Activated CD8-positive, alpha-beta memory T cell treated with anti-CD3 and anti-CD28 coated beads, Interleukin-2, amount 50 U/mL, for 24 hours (primary cell): Measurements from ENCODE around the gene MAST1.
"Not testable (repeated sequence)": the region's sequence is repeated elsewhere in the genome, so short reads cannot be mapped to it uniquely, and the experiment has no call there.

Experiments used
- DNase-seq: peaks from one replicate; pipeline ENCODE4 v3.0.0-alpha.2; 2020; ENCODE audit errors: extremely low read depth

Gene MAST1

DNA sequence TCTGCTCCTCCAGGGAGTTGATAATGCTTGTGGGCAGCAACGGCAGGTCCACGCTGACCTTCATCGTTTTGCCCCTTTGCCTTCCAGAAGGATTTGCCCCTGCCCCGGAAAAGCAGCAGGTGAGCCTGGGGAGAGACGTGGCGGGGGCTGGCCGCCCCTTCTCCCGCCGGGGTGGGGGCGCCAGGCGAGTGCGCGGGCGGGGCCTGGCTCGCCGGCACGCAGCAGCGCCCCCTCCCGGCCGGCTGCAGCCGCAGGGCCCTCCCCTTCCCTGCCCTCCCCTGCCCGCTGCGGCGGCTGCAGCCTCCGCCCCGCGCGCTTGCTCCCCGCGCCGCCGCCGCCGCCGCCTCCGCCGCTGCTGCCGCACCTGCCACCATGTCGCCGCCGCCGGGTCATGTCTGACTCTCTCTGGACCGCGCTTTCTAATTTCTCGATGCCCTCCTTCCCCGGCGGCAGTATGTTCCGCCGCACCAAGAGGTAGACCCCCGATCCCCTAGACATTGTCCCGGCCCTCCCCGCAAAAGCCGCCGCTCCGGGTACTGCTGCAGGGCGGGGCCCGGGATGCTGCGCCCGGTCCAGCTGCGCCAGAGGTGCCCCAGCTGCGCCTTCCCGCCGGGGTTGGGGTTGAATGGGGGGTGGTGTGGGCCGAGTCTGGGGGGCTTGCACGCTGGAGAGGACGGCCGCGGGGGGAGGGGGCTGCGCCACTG is at the start of gene MAST1:
Gene MAST1 (plus strand): TSS at position 334 of the 704 bp plus-strand sequence. CDS start 58 bp downstream, at position 392.
- DNase-seq, result no peak

DNA sequence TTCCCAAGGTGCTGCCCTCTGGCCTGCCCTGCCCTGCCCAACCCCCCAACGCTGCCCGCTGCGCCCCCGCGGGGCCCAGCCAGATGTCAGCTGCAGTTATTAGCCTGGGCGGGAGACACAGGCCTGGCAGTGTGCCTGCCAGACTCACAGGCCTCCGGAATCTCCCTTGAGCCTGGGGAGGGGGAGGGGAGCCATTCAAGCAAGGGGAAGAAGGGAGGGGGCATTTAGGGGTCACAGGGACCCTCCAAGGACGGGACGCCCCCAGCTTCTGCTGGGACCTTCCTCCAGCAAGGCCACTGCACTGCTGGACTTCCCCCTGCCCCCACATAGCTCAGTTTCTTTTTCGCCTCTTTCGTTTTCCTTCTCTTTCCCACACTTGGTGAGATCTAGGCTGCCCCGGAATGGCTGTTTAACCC is 49.6 kb upstream of the MAST1 start:
- no peak for DNase-seq

DNA sequence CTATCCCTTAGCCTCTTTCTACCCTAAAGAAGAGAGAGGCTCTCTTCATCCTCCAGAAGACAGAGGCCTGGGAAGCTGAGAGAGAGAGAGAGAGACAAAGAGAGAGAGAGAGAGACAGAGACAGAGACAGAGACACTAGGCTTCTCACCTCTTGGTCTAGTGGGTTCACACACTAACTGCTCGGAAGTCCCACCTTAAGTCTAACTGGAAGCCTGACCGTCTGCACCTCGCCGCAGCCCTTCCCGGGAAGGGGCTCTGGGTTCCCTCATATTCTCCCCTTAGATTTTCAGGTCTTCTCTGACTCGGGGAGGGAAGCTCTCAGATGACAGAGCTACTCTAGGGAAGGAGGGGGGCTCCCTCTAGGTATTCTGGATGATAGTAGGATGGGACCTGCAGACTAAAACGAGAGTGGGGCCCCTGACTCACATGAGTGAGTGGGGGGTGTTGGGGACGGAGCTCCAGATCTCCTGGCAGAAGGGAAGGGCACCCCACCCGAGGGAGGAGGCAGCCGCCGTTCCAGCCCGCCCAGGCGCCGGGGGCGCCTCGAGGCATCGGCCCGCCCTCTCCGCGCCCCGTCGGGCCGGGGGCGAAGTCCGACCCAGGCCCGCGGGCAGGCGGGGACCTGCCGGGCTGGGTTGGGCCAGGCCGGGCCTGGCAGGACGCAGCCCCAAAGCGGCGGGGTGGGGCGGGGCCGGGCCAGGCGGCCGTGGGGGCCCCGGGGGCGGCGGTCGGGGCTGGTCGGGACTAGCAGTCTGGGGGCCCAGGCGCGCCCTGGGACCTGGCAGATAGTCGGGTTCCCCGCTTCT is 49.0 kb upstream of the MAST1 start:
- no peak for DNase-seq

DNA sequence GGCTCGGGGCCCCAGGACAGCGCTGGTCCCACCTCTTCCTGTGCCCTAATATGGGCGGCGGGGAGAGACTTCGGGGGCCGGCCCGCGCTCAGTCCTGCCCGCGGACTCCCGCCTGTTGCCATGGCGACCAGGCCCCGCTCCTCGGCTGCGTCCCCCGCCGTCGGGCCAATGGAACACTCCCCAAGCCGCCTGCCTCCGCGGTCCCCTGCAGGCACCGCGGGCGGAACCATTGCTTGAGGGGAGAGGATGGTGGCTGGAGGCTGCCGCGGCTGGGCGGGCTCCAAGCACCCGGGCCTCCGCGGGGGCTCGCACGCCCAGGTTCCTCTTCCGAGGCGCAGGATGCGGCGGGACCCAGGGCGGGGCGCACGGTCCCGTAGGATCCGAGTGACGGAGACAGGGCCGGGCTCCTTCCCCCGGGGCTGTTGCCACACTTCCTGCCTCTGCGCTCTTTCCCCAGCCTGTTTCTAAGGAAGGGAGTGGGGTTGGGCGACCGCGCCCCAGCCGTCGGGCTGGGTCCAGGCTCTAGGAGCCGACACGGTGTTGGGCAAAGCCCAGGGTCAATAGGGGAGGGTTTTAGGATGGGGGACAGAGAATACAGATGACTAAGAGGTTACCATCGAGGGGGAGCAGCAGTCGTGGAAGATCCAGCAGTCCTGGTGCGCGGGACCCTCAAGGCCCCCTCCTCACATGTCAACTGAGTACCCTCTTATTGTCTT is 48.3 kb upstream of the MAST1 start:
- DNase-seq, result no peak

DNA sequence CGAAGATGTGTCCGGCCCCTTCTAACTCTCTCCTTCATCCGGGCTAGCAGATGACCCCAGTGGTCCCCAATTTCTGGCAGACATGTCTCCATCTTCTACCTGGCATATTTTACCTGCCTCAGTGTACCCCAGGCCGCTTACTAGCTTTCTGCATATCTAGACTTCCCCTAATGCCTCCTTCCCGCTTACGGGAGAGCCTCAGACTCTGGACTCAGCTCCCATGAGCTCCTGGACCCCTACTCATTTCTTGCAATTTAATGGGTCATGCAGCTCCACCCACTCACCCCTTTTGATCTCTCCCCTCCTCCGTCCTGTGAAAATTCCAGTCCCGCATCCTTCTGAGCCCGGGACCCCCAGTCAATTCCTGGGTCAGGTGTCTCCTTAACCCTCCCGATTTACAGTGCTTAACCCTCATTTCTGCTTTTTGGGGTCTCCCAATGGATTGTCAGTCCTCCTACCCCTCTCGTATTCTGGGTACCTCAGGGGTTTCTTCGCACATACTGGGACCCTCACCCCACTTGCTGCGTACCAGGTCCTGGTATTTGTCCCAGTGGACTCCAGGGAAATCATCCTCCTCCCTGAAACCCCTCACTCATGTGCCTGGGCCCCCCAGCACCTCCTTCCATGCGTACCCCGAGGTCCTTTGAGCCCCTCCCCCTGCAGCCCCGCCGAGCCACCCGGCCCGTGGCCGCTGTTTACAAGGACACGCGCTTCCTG is 47.5 kb upstream of the MAST1 start:
- no peak for DNase-seq

DNA sequence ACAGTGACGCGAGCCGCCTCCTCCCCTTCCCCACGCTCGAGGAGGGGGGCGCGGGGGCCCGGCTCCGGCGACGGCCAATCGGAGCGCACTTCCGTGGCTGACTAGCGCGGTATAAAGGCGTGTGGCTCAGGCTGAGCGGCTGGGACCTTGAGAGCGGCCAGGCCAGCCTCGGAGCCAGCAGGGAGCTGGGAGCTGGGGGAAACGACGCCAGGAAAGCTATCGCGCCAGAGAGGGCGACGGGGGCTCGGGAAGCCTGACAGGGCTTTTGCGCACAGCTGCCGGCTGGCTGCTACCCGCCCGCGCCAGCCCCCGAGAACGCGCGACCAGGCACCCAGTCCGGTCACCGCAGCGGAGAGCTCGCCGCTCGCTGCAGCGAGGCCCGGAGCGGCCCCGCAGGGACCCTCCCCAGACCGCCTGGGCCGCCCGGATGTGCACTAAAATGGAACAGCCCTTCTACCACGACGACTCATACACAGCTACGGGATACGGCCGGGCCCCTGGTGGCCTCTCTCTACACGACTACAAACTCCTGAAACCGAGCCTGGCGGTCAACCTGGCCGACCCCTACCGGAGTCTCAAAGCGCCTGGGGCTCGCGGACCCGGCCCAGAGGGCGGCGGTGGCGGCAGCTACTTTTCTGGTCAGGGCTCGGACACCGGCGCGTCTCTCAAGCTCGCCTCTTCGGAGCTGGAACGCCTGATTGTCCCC is 46.8 kb upstream of the MAST1 start, which contains the start of gene JUNB:
Gene JUNB (plus strand): TSS at position 142 of the 706 bp plus-strand sequence. CDS start 286 bp downstream, at position 428.
- no peak for DNase-seq

DNA sequence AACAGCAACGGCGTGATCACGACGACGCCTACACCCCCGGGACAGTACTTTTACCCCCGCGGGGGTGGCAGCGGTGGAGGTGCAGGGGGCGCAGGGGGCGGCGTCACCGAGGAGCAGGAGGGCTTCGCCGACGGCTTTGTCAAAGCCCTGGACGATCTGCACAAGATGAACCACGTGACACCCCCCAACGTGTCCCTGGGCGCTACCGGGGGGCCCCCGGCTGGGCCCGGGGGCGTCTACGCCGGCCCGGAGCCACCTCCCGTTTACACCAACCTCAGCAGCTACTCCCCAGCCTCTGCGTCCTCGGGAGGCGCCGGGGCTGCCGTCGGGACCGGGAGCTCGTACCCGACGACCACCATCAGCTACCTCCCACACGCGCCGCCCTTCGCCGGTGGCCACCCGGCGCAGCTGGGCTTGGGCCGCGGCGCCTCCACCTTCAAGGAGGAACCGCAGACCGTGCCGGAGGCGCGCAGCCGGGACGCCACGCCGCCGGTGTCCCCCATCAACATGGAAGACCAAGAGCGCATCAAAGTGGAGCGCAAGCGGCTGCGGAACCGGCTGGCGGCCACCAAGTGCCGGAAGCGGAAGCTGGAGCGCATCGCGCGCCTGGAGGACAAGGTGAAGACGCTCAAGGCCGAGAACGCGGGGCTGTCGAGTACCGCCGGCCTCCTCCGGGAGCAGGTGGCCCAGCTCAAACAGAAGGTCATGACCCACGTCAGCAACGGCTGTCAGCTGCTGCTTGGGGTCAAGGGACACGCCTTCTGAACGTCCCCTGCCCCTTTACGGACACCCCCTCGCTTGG is 46.1 kb upstream of the MAST1 start:
- DNase-seq, result no peak

DNA sequence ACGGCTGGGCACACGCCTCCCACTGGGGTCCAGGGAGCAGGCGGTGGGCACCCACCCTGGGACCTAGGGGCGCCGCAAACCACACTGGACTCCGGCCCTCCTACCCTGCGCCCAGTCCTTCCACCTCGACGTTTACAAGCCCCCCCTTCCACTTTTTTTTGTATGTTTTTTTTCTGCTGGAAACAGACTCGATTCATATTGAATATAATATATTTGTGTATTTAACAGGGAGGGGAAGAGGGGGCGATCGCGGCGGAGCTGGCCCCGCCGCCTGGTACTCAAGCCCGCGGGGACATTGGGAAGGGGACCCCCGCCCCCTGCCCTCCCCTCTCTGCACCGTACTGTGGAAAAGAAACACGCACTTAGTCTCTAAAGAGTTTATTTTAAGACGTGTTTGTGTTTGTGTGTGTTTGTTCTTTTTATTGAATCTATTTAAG is 45.4 kb upstream of the MAST1 start:
- DNase-seq, result no peak

DNA sequence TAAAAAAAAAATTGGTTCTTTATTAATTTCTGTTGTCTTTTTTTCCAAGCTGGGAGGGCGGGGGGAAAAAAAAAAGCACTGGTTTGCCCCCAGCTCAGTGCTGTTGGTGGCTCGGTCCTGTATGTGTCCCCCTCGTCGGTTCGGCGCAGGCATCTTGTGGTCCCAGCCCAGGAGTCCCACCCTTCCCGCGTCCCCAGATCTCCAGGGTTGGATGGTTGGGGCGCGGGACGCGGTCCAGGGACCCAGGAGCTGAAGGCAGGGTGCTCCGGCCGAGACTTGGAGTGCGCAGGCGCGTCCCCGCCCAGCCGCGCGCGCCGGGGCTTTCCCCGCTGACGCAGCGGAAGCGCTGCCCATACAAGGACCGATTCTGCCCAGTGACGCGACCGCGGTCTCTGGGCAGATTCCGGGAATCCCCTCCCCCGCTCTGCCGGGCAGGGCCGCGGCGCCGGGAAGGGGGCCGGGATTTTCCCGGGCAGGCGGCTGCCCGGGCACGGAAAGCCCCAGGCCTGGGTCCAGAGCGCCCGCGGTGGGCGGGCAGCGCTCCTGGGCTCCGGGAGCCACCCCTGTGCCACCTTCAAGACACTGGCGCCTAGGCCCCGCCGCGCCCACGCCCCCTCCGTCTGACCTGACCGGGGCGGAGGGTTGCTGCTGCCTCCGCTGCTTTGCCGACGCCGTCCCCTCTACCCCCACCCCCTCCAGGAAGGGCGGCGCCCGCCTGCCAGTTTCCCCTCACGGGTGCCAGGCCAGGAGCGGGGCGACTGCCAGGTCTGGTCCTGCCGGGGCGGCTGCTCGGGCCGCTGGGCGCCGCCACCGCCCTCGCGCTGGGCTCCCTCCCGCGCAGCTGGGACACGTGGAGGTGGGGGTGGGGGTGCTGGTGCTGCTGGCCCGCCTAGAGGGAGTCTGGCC is 44.8 kb upstream of the MAST1 start:
- DNase-seq, result no peak

DNA sequence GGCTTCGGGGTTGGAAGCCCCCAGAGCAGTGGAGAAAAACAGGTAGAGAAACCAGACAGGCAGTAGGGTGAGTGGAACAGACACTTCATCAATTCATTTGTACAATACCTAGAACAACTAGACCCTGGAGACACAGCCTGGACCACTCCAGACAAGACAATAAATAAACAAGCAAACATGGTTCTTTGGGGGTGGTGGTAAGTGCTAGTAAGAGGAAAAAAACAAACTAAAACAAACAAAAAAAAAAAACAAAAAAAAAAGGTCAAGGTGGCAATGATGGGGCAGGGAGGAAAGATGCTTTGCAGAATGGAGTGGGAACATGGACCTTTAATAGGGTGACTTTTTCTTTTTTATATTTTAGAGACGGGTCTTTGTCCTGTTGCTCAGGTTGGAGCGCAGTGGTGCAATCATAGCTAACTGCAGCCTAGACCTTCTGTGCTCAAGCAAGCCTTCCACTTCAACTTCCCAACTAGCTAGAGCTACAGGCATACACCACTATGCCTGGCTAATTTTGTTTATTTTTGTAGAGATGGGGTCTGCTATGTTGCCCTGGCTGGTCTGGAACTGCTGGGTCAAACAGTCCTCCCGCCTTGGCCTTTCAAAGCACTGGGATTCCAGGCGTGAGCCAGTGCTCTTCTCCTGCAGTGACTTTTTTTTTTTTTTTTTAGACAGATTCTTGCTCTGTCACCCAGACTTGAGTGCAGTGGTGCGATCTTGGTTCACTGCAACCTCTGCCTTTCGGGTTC is 43.9 kb upstream of the MAST1 start:
- DNase-seq, result no peak

DNA sequence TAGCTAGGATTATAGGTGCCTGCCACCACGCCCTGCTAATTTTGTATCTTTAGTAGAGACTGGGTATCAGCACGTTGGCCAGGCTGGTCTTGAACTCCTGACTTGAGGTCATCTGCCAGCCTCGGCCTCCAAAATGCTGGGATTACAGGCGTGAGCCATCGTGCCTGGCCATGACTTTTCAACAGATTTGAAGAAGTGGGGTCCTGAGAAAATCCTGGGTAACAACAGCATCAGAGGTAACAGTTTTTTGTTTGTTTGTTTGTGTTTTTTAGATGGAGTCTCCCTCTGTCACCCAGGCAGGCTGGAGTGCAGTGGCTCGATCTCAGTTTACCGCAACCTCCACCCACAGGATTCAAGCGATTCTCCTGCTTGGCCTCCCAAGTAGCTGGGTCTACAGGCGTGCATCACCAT is 43.3 kb upstream of the MAST1 start:
- DNase-seq, result no peak

DNA sequence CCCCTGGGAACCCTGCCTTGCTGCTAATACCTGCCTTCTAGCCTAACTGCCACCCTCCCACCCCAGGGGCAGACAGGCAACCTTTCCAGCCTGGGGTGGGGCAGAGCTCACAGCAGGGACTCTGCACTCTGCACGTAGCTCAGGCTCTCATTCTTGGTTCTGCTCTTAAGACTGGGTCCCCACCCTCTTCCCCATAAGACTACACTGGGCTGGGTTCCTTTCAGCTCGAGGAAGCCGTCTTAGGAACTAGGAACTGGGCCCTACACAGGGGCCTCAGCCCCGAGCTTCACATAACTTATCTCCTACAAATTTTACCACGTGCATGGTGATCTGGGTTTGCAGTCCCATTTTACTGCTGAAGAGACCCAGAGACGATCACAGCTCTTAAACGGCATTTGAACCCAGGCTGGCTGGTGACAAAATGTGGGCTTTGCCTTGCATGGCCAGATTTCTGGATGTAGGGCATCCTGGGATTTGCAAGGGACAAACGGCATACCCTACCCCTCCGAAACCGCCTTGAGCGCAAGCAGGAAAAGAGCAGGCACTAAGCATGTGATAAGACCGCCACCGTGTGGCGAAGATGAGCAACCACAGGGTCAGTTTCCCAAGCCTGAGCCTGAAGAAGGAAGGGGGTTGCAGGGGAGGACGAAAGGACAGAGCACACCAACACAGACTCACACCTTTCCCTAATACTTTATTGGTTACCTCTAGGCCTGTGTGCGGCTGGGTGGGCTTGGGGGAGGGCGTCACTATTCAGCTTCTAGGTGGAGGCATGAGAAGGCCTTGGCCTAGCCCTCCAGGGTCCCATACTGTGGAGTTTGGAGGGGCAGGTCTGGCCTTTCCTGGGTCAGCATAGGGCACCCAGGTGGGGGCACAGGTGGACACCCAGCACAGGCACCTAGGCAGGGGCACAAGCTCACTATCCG is 41.9 kb upstream of the MAST1 start:
- no peak for DNase-seq

DNA sequence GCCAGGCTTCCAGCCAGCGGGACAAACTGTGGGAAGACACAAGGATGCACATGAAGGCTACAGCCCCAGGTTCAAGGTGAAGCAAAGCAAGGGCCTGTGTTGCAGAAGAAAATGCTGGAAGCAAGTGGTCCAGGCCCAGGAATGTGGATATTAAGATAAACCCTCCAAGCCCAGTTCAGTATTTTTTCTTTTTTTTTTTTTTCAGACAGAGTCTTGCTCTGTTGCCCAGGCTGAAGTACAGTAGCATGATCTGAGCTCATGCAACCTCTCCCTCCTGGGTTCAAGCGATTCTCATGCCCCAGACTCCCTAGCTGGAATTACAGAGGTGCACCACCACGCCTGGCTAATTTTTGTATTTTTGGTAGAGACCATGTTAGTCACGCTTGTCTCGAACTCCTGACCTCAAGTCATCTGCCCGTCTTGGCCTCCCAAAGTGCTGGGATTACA is 41.2 kb upstream of the MAST1 start:
- DNase-seq, result no peak

DNA sequence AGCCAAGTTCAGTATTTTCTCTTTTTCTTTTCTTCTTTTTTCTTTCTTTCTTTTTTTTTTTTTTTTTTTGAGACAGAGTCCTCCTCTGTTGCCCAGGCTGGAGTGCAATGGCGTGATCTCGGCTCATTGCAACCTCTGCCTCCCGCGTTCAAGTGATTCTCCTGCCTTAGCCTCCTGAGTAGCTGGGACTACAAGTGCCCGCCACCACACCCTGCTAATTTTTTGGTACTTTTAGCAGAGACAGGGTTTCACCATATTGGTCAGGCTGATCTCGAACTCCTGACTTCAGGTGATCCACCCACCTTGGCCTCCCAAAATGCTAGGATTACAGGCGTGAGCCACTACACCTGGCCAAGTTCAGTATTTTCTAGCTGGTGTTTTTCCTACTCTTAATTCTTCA is 40.7 kb upstream of the MAST1 start:
- not testable (repeated sequence) for DNase-seq

DNA sequence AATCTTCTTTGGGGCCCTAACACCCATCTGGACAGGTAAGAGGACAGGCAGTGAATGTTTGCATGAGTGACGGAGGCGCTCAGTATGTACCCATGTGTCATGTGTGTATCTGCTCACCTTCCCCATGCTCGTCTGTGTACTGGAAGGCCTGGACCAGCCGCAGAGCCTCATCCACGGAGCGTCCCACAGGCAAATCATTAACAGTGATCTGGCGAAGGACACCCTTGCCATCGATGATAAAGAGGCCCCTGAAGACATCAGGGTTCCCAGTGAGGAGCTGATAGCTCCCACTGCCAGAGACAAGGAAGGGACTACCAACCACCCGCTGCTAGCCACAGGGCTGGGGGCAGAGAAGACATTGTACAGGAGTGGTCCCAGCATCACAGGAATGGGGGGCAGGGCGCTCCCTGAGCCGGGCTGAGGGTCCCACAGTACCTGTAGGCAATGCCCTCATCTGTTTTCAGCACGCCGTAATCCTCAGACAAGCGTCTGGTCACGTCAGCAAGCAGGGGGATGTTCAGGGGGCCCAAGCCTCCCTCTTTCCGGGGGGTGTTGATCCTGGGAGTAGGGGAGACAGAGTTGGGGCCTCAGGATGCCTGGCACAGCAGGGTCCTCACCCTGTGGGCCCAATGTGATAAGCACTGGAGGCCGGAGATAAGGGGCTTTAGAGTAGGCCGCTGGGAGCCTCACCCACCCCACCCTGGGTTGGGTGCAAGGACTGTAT is 38.4 kb upstream of the MAST1 start:
- DNase-seq, result no peak

DNA sequence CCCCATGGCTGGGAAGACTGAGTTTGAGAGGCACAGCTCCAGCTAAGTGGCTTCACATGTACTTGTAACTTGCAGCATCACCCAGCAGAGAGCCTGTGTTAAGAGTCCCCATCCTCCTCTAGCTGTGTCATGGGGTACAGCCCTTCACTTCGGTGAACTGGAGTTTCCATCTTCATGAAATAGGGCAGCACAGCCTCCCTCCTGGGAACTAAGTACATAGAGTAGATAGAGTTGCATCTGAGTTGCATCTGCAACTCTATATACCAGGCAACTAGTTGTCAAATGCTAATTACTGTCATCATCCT is 37.9 kb upstream of the MAST1 start:
- DNase-seq, result no peak

DNA sequence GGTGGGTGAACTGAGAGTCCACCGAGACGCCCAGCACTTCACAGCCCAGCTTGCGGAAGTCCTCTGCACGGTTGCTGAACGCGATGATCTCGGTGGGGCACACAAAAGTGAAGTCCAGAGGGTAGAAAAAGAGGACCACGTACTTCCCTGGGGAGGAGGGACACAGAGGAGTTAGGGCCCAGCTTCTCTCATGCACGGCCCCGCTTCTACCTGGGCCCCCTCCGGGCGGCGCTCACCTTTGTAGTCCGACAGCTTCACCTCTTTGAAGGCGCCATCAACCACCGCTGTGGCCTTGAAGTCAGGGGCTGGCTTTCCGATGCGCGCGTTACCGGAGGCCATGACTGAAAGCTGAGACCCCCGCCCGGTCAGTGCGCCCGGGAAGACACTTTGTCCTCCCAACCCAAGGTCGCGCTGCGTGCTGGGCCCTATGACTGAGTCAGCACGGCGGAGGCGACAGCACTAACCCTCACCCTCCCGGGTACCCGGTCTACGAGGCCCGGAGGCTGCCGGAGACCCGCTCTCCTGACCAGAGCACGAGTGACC is 37.3 kb upstream of the MAST1 start:
- DNase-seq, result no peak
